SK-N-SH (cell line): Measurements from ENCODE around the gene RNF25. TPM values are rescaled to one million over a fixed set of nuclear protein-coding genes. Genes with fewer than 3 reads are reported as not detected.

ENCODE experiments used
- CTCF ChIA-PET: fragments of 300-600, 350-600 bp; formaldehyde crosslinking; extraction: SDS; loops from one replicate; lab custom pipeline; 2021; lab: Yijun Ruan, JAX
- POLR2A ChIA-PET: fragments of 350-600 bp; sonication (Branson Sonifier 250); formaldehyde crosslinking; extraction: SDS; loops from one replicate; lab custom pipeline; 2020; ENCODE audit warnings: antibody characterized with exemption, inconsistent platforms; lab: Yijun Ruan, JAX
- DNase-seq: peaks from one replicate; pipeline ENCODE4 v3.0.0; 2012
- H2AFZ ChIP-seq: fragments of 200-600 bp; sonication (generic); 2 replicates; pipeline ENCODE4 v1.8.1; 2016; ENCODE audit warnings: antibody characterized with exemption, mild to moderate bottlenecking, low read depth
- H3F3A ChIP-seq: fragments of 200-600 bp; sonication (generic); replicated peaks from 2 replicates; pipeline ENCODE3; 2016; ENCODE audit warnings: antibody characterized with exemption, mild to moderate bottlenecking; ENCODE audit not compliant: insufficient read depth
- H3K27ac ChIP-seq, 2 experiments: fragments of 200-500 bp in 1 of 2; fragments of 200-600 bp in 1 of 2; sonication (Bioruptor generic) in 1 of 2; sonication (generic), shearing (Covaris generic) in 1 of 2; 2 replicates each; pipeline versions ENCODE4 v1.5.1 to v1.6.1; 2014 to 2016; ENCODE audit warnings: low read depth in 2 of 2, inconsistent platforms in 1 of 2, low read length in 1 of 2, mild to moderate bottlenecking in 1 of 2, mixed read lengths in 1 of 2
- H3K27me3 ChIP-seq: fragments of 200-600 bp; sonication (generic), shearing (Covaris generic); 2 replicates; pipeline ENCODE4 v1.6.1; 2016; ENCODE audit warnings: mixed run types; ENCODE audit not compliant: insufficient read depth
- H3K36me3 ChIP-seq, 2 experiments: fragments of 200-500 bp in 1 of 2; fragments of 200-600 bp in 1 of 2; sonication (Bioruptor generic) in 1 of 2; sonication (generic) in 1 of 2; replicated peaks in 1 of 2; 2 replicates each; pipeline versions ENCODE3 to v1.5.1; 2014 to 2016; ENCODE audit warnings: low read length in 1 of 2, mild to moderate bottlenecking in 1 of 2; ENCODE audit not compliant: insufficient read depth in 2 of 2, control insufficient read depth in 1 of 2
- H3K4me1 ChIP-seq, 2 experiments: fragments of 200-500 bp in 1 of 2; fragments of 200-600 bp in 1 of 2; sonication (Bioruptor generic) in 1 of 2; sonication (generic), shearing (Covaris generic) in 1 of 2; 2 replicates each; pipeline versions ENCODE4 v1.5.1 to v1.6.1; 2014 to 2016; ENCODE audit warnings: low read depth in 1 of 2, low read length in 1 of 2, mixed run types in 1 of 2; ENCODE audit not compliant: insufficient read depth in 2 of 2, control insufficient read depth in 1 of 2
- H3K4me2 ChIP-seq: fragments of 200-600 bp; sonication (generic), shearing (Covaris generic); 2 replicates; pipeline ENCODE4 v1.6.1; 2017; ENCODE audit warnings: mixed run types
- H3K4me3 ChIP-seq, 2 experiments: fragments of 200-500 bp in 1 of 2; fragments of 200-600 bp in 1 of 2; sonication (Bioruptor generic) in 1 of 2; sonication (generic), shearing (Covaris generic) in 1 of 2; 2 replicates each; pipeline versions ENCODE4 v1.5.1 to v1.8.1; 2014 to 2016; ENCODE audit warnings: low read depth in 2 of 2, inconsistent platforms in 1 of 2, low read length in 1 of 2, mild to moderate bottlenecking in 1 of 2, mixed read lengths in 1 of 2, moderate library complexity in 1 of 2
- H3K79me2 ChIP-seq: fragments of 200-600 bp; sonication (generic); 2 replicates; pipeline ENCODE4 v1.8.1; 2017; ENCODE audit warnings: mild to moderate bottlenecking; ENCODE audit not compliant: insufficient read depth
- H3K9ac ChIP-seq: fragments of 200-600 bp; sonication (generic); 2 replicates; pipeline ENCODE4 v1.6.1; 2017; ENCODE audit warnings: mixed run types
- H3K9me2 ChIP-seq: fragments of 200-600 bp; sonication (generic); 2 replicates; pipeline ENCODE4 v1.6.1; 2017; ENCODE audit warnings: mixed run types
- H3K9me3 ChIP-seq: fragments of 200-600 bp; sonication (generic); 2 replicates; pipeline ENCODE4 v1.6.1; 2017; ENCODE audit warnings: mixed run types, mild to moderate bottlenecking, moderate library complexity
- H4K20me1 ChIP-seq: fragments of 200-600 bp; sonication (generic); 2 replicates; pipeline ENCODE4 v1.6.1; 2017; ENCODE audit warnings: mild to moderate bottlenecking, mixed run types; ENCODE audit not compliant: insufficient read depth
- CHD2 ChIP-seq: fragments of 150-350 bp; IDR thresholded peaks from 2 replicates; pipeline ENCODE4 v1.6.1; 2018; ENCODE audit warnings: low read length; ENCODE audit not compliant: partially characterized antibody
- CTCF ChIP-seq: fragments of 200-600 bp; sonication (generic); IDR thresholded peaks from 2 replicates; pipeline ENCODE4 v1.6.1; 2017; ENCODE audit warnings: antibody characterized with exemption, mild to moderate bottlenecking, moderate library complexity
- ELF1 ChIP-seq: IDR thresholded peaks from 2 replicates; pipeline ENCODE4 v1.4.0; 2012
- EP300 ChIP-seq, 2 experiments: IDR thresholded peaks; 2 replicates each; pipeline versions ENCODE4 v1.4.0 to v1.6.1; 2012; ENCODE audit warnings: borderline replicate concordance in 1 of 2, low read depth in 1 of 2, low read length in 1 of 2
- FOXM1 ChIP-seq: IDR thresholded peaks from 2 replicates; pipeline ENCODE4 v1.4.0; 2012; ENCODE audit warnings: low read depth, mild to moderate bottlenecking
- GABPA ChIP-seq: IDR thresholded peaks from 2 replicates; pipeline ENCODE4 v1.4.0; 2012; ENCODE audit warnings: low read depth, mild to moderate bottlenecking
- GATA2 ChIP-seq: sonication (generic); formaldehyde crosslinking; IDR thresholded peaks from 2 replicates; pipeline ENCODE4 v1.5.0; 2020; ENCODE audit warnings: mild to moderate bottlenecking, missing genetic modification reagents
- IRF3 ChIP-seq: fragments of 150-350 bp; IDR thresholded peaks from 2 replicates; pipeline ENCODE4 v1.6.1; 2016; ENCODE audit warnings: mild to moderate bottlenecking, low read depth, low read length
- JUND ChIP-seq: IDR thresholded peaks from 2 replicates; pipeline ENCODE4 v1.4.0; 2012
- MAX ChIP-seq: IDR thresholded peaks from 2 replicates; pipeline ENCODE4 v1.4.0; 2012; ENCODE audit warnings: low read depth
- MXI1 ChIP-seq: IDR thresholded peaks from 2 replicates; pipeline ENCODE4 v1.6.1; 2012; ENCODE audit warnings: mild to moderate bottlenecking, low read depth, low read length, improper control_type of control experiment
- NFIC ChIP-seq: IDR thresholded peaks from 2 replicates; pipeline ENCODE4 v1.4.0; 2012; ENCODE audit warnings: borderline replicate concordance
- POLR2AphosphoS5 ChIP-seq: IDR thresholded peaks from 2 replicates; pipeline ENCODE4 v1.6.1; 2012; ENCODE audit warnings: low read depth, low read length
- RFX5 ChIP-seq: IDR thresholded peaks from 2 replicates; pipeline ENCODE4 v1.6.1; 2012; ENCODE audit warnings: mild to moderate bottlenecking, improper control_type of control experiment, low read length
- RXRA ChIP-seq: IDR thresholded peaks from 2 replicates; pipeline ENCODE4 v1.4.0; 2012; ENCODE audit warnings: low read depth, mild to moderate bottlenecking, borderline replicate concordance
- SIN3A ChIP-seq: IDR thresholded peaks from 2 replicates; pipeline ENCODE4 v1.6.1; 2012; ENCODE audit warnings: low read depth, mild to moderate bottlenecking, low read length, moderate library complexity, borderline replicate concordance
- SMC3 ChIP-seq: IDR thresholded peaks from 2 replicates; pipeline ENCODE4 v1.6.1; 2012; ENCODE audit warnings: low read depth, low read length, improper control_type of control experiment
- TAF1 ChIP-seq: IDR thresholded peaks from 2 replicates; pipeline ENCODE4 v1.6.1; 2012; ENCODE audit warnings: low read depth, mild to moderate bottlenecking, low read length, moderate library complexity, borderline replicate concordance
- TCF12 ChIP-seq: IDR thresholded peaks from 2 replicates; pipeline ENCODE4 v1.4.0; 2012
- TEAD4 ChIP-seq: IDR thresholded peaks from 2 replicates; pipeline ENCODE4 v1.4.0; 2012; ENCODE audit warnings: mild to moderate bottlenecking, borderline replicate concordance; ENCODE audit not compliant: insufficient read depth
- YY1 ChIP-seq: IDR thresholded peaks from 2 replicates; pipeline ENCODE4 v1.4.0; 2012; ENCODE audit warnings: low read depth, mild to moderate bottlenecking
- ZBTB33 ChIP-seq: IDR thresholded peaks from 2 replicates; pipeline ENCODE4 v1.4.0; 2012; ENCODE audit warnings: low read depth, borderline replicate concordance
- WGBS: methylation state at CpG from one replicate; pipeline ENCODE4 v1.1.6; 2017; ENCODE audit warnings: low lambda C conversion rate; 5-methylcytosine and 5-hydroxymethylcytosine counted together
- polyA plus RNA-seq, 3 experiments: library from polyadenylated mRNA; depleted of rRNA; stranded (reverse); fragments of >200 nt; gene quantifications; 2 replicates each; pipeline ENCODE4 v1.2.3, GENCODE V29; 2012

Gene RNF25
- polyA plus RNA-seq (2012; rRNA removed): 72.2 and 90.6 TPM in 2 replicates
- polyA plus RNA-seq (2012; cell fraction: cytosol; rRNA removed): 40.6 and 56.8 TPM in 2 replicates
- polyA plus RNA-seq (2012; cell fraction: nucleus; rRNA removed): 101 and 132 TPM in 2 replicates

GRCh38 chr2:218671654-218672566, at the start of gene RNF25, which contains the start of gene STK36:
RNF25 (minus strand) TSS chr2:218672002; CDS start chr2:218671970, 32 bp downstream.
STK36 (plus strand) TSS chr2:218672086; CDS start chr2:218672830, 744 bp downstream.
- Histone ChIP-seq H3K27ac (peak within 1 kb of the TSS; percentile 76 to 94), H3K36me3 (peaks cover 34 to 44% of the 10 kb centered on the region in 2 experiments), H3K4me3 (peak within 1 kb of the TSS; percentile 94 to 97), H3K79me2 (peaks cover 33% of the 10 kb centered on the region), H3K27me3 (no peaks in the 10 kb centered on the region), H4K20me1 (no peaks in the 10 kb centered on the region; the same call in 1 of the 2 replicates), H2AFZ (peak within 1 kb of the TSS; percentile 94), H3K9ac (peak within 1 kb of the TSS; percentile 87), H3K9me3 (no peaks in the 10 kb centered on the region), H3K9me2 (no peaks in the 10 kb centered on the region), H3F3A (peaks cover 11% of the 10 kb centered on the region), H3K4me2 (peak within 1 kb of the TSS; percentile 94), H3K4me1 (peaks cover 8 to 11% of the 10 kb centered on the region in 2 experiments; a peak in 3 of 4 replicates)
- WGBS: 1% methylated on average over 49 of the region's 49 CpGs
- peak; percentile 29 for TF ChIP-seq CHD2
- TF ChIP-seq EP300 (IDR thresholded peaks at IDR 0.05; ENCODE audit: borderline replicate concordance in 1 of 2, low read depth in 1 of 2, low read length in 1 of 2): no peak; a peak in 1 of 4 replicates
- TF ChIP-seq POLR2AphosphoS5: peak; percentile 92
- TF ChIP-seq TEAD4: no peak
- no peak for TF ChIP-seq RXRA
- TF ChIP-seq MXI1: peak; percentile 96
- no peak for TF ChIP-seq SMC3
- no peak for TF ChIP-seq GATA2 (CRISPR knock-in tag)
- TF ChIP-seq GABPA: peak; percentile 95
- no peak for TF ChIP-seq IRF3
- no peak for TF ChIP-seq ZBTB33
- no peak for TF ChIP-seq CTCF
- peak; percentile 5; the same call in 1 of the 2 replicates for TF ChIP-seq NFIC
- peak; percentile 91 for TF ChIP-seq TAF1
- TF ChIP-seq ELF1: peak; percentile 87
- 0 out of 2 replicates have a peak, but pooled peaks have one; percentile 48 for TF ChIP-seq MAX
- no peak for TF ChIP-seq RFX5
- TF ChIP-seq JUND: no peak
- TF ChIP-seq SIN3A: peak; percentile 92
- peak; percentile 13; the same call in 1 of the 2 replicates for TF ChIP-seq TCF12
- TF ChIP-seq FOXM1: no peak
- peak; percentile 94 for TF ChIP-seq YY1
- peak; percentile 91 for DNase-seq
- CTCF ChIA-PET: interaction anchor here (0.7 to 6.5 kb wide), 11 partner anchors 10 to 215 kb away, joined by 3 to 36 read pairs (median 5); partner anchors contain the start of genes BCS1L, TTLL4 and ZNF142
- POLR2A ChIA-PET: interaction anchor here (1.0 to 2.5 kb wide), 6 partner anchors 10 to 265 kb away, joined by 3 to 28 read pairs (median 4); partner anchors contain the start of genes BCS1L, PLCD4 and ZNF142
